Kidney capillary endothelial cell (primary cell): ENCODE data around the gene ADAMTS7.
"Not testable (repeated sequence)": the region's sequence is repeated elsewhere in the genome, so short reads cannot be mapped to it uniquely, and the experiment has no call there.

Source experiments
- DNase-seq: peaks from one replicate; pipeline ENCODE4 v3.0.0-alpha.2; 2018; ENCODE audit warnings: low spot score

Gene ADAMTS7

DNA sequence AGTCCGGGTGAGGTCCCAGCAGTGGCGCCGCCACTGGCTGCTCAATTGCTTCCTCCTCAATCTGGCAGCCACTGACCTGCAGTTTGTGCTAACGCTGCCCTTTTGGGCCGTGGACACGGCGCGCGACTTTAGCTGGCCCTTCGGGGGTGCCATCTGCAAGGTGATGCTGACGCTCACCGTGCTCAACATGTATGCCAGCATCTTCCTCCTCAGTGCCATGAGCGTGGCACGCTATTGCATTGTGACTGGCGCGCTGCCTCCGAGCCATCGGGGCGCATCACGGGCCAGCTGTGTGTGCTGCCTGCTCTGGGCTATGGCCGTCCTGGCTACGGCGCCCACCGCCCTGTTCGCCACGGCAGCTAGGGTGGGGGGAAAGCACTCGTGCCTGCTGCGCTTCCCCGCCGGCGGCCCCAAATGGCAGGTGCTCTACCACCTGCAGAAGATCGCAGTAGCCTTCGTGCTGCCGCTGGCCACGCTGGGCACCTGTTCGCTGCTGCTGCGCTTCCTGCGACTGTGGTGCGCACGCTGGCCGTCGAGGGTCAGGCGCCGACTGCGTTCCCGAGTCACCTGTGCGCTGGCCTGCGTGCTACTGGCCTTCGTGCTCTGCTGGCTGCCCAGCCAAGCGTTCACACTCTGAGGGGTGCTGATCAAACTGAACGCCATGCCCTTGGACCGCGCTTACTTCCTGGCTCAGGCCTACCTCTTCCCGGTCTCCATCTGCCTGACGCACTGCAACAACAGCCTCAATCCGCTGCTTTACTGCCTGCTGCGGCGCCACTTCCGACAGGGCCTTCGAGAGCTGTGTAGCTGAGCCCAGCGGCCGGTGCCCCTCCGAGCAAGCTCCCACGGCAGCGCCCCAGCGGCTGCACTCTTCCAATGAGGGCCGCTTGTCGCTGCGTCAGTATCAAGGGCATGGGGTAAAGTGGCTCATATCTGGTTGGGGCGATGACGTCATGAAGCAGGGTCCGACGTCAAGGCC is 20.3 kb upstream of the ADAMTS7 start:
- no peak for DNase-seq

GRCh38 chr15:78830514-78831228 is 19.4 kb upstream of the ADAMTS7 start:
- DNase-seq = no peak

DNA sequence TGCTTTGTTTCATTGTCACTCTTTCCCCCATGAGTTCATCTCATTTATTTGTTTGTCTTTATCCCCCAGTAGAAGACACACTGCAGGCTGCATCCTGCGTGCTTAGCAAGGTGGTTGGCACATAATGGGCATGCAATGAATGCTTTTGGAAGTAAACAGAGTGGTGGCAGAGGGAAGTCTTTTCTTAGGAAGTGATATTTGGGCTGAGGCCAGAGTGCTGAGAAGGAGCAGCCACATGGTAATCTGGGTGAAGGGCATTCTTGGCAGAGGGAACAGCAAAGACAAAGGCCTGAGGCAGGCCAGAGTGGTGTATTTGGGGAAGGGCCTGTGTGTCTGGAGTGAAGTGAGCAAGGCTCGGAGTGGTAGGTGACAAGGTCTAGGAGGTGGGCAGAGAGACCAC is 17.7 kb upstream of the ADAMTS7 start:
- DNase-seq = no peak

DNA sequence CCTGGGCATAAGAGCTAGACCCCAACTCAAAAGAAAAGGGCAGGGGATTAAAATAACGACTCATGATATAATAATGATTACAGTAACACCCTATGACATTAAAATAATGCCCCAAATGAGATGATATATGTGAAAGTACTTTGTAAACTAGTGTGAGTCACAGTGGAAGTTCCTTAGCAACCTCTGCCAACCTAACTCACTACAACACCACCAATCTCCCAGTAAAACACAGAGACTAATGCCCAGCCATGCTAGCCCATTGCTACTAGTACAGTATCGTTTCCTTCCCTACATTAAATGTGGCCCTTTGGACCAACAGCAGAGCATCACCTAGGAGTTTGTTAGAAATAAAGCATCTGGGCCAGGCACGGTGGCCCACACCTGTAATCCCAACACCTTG is 11.2 kb upstream of the ADAMTS7 start:
- no peak for DNase-seq

- DNase-seq = no peak
Observed at GRCh38 chr15:78811825-78812183, 540 bp upstream of the ADAMTS7 start.

- DNase-seq = peak; percentile 43
Observed at GRCh38 chr15:78810362-78811123, 721 bp downstream of the ADAMTS7 start.

DNA sequence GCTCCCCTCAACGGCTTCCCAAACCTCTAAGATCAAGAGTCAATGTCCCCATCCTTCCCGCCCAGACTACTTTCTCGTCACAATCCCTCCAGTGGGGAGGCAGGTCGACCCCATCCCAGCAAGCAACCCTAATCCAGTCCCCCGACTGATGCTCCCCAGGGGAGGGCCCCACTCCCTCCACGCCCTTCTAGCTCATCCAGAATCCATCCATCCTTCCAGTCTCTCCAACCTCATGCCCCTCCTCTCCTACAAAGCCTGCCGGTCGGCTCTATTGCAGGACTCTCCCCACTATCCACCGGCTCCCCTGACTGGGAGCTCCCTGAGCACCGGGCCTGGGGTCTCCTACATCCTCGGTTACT is 1.3 kb downstream of the ADAMTS7 start:
- DNase-seq = no peak

GRCh38 chr15:78808550-78808949 is 2.7 kb downstream of the ADAMTS7 start:
- DNase-seq = no peak

DNA sequence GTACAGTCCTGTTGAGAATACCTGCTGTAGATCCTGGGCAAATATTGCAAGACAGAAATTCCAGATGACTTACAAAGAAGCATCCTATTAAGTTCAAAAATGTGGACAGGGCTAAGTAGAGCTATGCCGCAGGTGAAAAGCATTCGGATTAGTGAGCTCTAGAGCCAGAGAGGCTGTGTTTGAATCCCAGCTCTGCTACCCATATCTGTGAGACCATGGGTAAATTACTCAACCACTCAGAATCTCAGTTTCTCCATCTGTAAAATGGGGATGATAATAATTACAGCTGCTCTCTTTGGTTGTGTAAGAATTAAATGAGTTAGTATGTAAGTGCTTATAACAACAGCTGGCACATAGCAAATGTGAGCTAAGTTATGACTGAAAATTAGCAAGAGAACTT is 3.9 kb downstream of the ADAMTS7 start:
- DNase-seq = no peak

DNA sequence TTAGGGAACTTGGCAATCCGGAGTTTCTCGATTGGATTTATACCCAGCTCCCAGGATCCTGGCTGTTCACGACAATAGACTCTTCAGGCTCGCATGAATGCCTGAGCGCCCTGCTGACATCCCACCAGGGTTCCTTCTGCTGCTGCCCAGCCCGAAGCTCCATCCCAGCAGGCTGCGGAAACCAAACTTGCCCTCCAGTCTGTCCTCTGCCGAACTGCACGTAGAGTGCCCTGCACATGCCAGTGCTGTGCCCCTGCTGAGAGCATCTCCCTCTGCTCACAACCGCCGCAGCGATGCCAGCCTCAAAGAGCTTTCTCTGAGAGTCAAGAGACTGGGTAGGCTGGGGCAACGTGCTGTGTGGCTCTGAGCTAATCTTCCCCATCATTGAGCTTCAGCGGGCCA is 6.9 kb downstream of the ADAMTS7 start:
- DNase-seq = no peak

DNA sequence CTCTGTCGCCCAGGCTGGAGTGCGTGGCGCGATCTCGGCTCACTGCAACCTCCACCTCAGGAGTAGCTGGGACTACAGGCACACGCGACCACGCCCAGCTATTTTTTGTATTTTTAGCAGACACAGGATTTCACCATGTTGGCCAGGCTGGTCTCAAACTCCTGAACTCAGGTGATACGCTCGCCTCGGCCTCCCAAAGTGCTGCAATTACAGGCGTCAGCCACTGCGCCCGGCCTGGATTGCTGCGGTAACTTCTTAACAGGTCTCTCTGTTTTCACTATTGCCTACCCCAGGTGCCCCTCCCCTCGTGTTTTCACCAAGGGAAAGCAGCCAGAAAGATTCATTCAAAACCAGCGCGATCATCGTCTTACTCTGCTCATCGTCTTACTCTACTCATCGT is 10.5 kb downstream of the ADAMTS7 start:
- no peak for DNase-seq

GRCh38 chr15:78800189-78800588 is 11.1 kb downstream of the ADAMTS7 start:
- no peak for DNase-seq

GRCh38 chr15:78799102-78799501 is 12.2 kb downstream of the ADAMTS7 start:
- not testable (repeated sequence) for DNase-seq

DNA sequence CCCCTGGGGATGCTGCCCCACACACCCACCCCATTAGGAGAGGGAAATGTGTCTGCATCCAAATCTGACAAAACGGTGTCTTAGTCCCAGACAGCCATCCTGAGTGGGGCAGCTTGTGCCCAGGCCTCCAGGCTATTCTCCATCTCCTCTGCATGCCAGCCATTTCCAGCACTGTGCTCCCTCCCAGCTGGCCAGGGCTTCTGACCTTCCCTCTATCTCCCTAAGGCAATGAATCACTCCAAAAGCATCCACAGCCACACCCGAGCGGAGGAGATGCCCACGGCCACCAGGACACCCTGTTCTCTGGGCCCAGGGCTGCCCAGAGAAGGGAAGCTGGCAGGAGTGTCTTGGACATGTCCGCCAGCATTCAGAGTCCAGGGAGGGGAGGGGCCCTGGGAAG is 12.9 kb downstream of the ADAMTS7 start:
- DNase-seq = not testable (repeated sequence)

DNA sequence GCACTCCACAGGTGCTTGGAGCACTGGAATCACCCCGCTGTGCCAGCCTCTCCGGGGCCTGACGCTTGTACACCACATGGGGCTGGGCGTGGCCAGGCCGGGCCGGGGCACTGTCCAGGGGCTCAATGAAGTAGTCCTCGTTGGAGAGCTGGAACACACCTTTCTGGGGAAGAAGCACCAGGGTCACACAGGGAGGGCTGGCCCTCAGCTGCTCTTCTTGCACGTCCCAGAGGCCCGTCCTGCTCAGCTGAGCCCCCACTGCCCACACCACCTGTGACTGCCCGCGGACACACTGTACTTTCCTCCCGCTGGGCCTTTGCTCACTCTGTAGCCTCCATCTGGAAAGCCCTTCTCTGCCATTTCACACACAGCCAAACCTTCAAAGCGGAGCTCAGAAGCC is 13.3 kb downstream of the ADAMTS7 start:
- no peak for DNase-seq

DNA sequence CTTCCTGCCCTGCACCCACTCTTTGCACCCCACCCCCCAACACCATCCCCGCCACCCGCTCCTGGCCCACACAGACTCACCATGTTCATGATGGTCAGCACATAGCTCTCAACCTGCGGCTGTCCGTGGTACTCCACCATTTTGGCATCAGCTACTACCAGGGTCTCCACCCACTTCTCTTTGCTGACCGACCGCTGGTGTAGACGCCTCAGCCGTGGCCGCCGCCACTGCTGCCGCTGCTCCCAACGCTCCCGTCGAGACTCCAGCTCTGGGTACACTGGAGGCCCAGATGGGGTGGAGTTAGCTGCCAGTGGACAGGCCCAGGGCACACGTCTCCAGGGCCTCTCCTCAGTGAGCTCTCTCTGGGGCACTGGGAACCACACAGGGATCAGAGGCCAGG is 14.8 kb downstream of the ADAMTS7 start:
- no peak for DNase-seq

- no peak for DNase-seq
Observed at GRCh38 chr15:78795043-78795442, 16.2 kb downstream of the ADAMTS7 start.

DNA sequence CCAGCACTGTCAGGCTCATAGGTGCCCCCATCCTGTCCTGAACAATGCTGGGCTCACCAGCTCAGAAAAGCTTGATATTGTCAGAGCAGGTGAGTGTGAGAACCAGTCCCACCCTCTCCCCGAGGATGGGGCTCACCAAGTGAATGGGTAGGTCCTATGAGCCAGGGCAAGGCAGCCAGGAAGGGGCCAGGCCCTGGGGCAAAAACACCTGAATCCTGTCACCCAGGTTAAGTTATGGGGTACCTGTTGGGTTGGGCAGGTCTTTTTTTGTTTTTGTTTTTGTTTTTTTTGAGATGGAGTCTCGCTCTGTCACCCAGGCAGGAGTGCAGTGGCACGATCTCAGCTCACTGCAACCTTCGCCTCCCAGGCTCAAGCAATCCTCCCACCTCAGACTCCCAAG is 16.8 kb downstream of the ADAMTS7 start:
- DNase-seq = not testable (repeated sequence)

DNA sequence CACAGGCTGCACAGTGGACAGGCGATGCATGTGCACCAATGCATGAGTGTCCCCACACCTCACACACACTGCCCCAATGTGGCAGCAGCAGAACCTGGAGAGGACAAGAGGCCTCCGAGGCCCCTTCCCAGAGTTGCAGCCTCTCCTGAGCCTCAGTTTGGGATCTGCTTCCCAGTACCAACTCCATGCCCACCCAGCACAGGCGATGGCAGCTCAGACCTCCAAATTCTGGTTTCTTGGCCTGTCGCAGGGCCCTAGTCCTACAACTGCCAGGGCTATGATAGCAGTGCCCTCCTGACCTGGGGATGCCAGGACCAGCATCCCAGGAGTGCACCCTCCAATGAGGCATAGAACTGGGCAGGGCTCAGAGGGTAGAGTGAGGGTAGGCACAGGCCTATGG is 19.9 kb downstream of the ADAMTS7 start:
- DNase-seq = no peak

GRCh38 chr15:78790027-78790426 is 21.2 kb downstream of the ADAMTS7 start:
- no peak for DNase-seq

- no peak for DNase-seq
Observed at GRCh38 chr15:78789615-78790014, 21.6 kb downstream of the ADAMTS7 start.

DNA sequence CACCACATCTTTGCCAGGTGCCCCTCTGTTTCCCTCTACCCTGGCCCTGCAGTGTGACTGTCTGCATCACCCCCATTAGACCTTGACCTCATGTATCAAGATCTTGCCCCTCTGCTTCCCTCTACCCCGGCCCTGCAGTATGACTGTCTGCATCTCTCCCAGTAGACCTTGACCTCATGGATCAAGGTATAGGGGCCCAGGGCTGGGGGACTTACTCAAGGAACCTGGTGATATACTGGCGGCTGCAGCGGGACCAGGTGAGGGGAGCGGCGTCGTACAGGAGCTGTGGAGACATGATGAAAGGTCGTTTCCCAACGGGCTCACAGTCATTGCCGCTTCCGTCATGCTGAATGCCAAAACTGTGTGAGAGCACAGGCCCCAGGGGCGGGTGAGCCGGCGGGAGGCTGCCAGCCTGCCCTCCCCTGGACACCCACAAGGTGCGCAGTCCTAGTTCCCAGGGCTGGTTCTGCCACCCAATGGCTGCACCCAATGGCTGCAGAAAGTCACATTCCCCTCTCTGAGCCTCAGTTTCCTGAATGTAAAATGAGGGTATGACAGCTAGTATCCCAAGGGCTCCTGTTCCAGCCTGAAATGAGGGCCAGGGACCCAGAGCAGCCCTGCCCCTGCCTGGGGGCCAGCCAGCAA is 23.1 kb downstream of the ADAMTS7 start:
- DNase-seq = no peak
